ENCODE data around the gene PDZD8.

PDZD8 gene

GRCh38 chr10:117391436-117392205 is 16.4 kb upstream of the PDZD8 start:
- no peak for DNase-seq (ENCODE audit: low spot score)

GRCh38 chr10:117390420-117390819 is 15.2 kb upstream of the PDZD8 start:
- no peak for DNase-seq (ENCODE audit: low spot score)

GRCh38 chr10:117386805-117387204 is 11.6 kb upstream of the PDZD8 start:
- DNase-seq (ENCODE audit: low spot score): no peak

- no peak for DNase-seq (ENCODE audit: low spot score)
Observed at GRCh38 chr10:117382861-117383260, 7.6 kb upstream of the PDZD8 start.

DNA sequence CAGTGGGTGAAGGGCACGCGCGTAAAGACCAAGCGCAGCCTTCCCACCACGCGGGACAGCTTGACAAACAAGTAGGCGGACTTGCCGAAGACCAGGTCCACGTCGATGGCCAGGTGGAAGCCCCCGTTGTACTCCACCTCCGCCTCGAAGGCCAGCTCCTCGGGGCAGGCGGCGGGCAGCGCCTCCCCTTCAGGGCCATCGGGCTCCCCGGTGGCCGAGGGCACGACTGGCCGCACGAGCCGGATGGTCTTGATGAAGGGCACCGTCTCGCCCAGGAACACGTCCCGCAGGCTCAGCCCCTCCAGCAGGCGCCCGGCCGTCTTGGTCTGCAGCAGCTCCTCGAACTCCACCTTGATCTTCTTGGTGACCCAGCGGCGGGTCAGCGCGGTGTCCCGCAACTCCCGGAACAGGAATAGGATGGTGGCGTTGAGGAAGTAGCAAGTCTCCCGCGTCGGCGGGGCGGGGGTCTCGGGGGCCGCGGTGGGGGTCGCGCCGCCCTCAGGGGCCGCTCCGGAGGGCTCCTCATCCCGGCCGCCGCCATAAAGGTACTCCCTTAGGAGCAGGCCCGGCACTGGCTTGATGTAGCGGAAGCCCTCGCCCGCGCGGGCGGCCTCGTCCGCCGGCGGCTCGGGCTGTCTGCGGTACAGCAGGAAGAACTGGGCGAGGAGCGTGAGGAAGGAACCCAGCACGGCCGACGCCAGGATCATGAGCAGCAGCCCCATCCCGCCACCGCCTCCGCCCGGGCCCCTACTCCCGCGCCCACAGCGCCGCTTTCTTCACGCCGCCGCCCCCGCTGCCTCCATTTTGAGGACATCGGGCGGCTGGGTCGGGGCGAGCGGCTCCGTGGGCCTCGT is 507 bp downstream of the PDZD8 start:
- peak; percentile 55 for DNase-seq (ENCODE audit: low spot score)

DNA sequence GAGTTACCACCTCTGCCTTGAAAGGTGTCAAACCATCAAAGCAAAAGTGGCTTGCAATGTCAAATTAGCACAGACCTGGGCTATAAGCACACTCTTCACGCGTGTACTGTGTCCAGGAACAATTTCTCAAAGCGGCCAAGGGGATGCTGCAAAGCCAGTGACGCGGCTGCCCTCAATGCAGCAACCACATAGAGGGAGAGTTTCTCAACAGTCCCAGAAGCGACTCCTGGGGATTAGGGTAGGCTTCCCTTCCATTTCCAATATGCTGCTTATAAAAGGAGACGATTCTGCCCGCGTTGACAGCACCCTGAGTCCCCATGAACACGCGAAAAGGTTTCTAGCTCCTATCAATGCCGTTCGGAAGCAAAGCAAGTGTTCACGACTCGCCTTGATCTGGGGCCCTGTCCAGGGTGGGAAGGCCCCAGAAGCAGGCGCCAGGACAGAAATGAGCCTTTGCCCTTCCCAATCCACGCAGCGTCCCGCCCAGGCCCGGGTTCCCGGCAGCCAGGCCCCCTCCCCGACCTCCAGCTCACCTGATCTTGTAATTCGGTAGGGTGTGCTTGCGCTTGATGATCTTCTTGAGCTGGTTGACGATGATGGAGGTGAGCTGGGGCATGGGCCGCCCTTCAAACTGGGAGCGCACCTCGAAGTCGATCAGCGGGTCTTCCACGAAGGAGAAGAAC is 1.3 kb downstream of the PDZD8 start:
- DNase-seq (ENCODE audit: low spot score): peak; percentile 73

GRCh38 chr10:117370205-117370604 is 5.0 kb downstream of the PDZD8 start:
- DNase-seq (ENCODE audit: low spot score): peak; percentile 43

- no peak for DNase-seq (ENCODE audit: low spot score)
Observed at GRCh38 chr10:117367718-117368117, 7.5 kb downstream of the PDZD8 start.

DNA sequence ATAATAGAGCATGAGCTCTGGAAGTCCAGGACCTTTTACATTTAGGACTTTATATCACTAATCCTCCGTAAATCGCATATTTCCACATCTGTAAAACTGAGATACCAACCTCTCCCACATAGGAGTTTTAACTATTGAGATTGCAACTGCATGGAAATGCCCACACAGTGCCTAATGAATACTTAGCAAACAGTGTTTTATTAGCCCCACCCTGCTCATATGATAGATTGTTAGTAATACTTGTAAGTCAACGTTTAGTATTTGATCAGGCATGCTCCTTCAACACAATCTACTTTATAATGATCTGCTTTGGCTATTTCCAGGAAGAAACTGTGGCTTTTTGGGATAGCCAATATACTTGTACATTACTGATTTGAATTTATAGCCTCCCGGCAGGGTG is 8.5 kb downstream of the PDZD8 start:
- DNase-seq (ENCODE audit: low spot score): peak; percentile 26

GRCh38 chr10:117365612-117366011 is 9.6 kb downstream of the PDZD8 start:
- peak; percentile 21 for DNase-seq (ENCODE audit: low spot score)

- DNase-seq (ENCODE audit: low spot score): peak; percentile 27
Observed at GRCh38 chr10:117364110-117364960, 10.9 kb downstream of the PDZD8 start.

- DNase-seq (ENCODE audit: low spot score): no peak
Observed at GRCh38 chr10:117363028-117363427, 12.2 kb downstream of the PDZD8 start.

GRCh38 chr10:117362313-117362712 is 12.9 kb downstream of the PDZD8 start:
- peak; percentile 18 for DNase-seq (ENCODE audit: low spot score)

- DNase-seq (ENCODE audit: low spot score): peak; percentile 32
Observed at GRCh38 chr10:117360994-117361667, 14.1 kb downstream of the PDZD8 start.

- no peak for DNase-seq (ENCODE audit: low spot score)
Observed at GRCh38 chr10:117360016-117360415, 15.2 kb downstream of the PDZD8 start.

GRCh38 chr10:117355072-117355471 is 20.2 kb downstream of the PDZD8 start:
- DNase-seq (ENCODE audit: low spot score): no peak

DNA sequence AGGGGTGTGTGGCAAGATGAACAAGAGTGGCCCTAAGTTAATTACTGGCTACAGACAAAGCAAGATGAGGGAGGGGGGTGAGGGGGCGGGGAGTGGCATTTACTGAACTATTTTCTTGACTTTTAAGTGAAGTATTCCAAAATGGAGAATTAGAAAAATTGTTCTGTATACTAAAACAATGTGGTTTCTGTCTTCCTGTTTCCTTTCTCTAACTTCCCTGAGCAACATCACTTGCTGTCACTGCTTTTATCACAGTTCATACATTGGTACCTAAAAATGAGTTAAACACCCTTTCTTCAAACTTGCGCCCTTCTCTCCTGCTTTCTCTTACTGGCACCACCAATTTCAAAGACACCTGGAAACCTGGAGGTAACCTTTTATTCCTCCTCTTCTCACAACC is 21.6 kb downstream of the PDZD8 start:
- no peak for DNase-seq (ENCODE audit: low spot score)

DNA sequence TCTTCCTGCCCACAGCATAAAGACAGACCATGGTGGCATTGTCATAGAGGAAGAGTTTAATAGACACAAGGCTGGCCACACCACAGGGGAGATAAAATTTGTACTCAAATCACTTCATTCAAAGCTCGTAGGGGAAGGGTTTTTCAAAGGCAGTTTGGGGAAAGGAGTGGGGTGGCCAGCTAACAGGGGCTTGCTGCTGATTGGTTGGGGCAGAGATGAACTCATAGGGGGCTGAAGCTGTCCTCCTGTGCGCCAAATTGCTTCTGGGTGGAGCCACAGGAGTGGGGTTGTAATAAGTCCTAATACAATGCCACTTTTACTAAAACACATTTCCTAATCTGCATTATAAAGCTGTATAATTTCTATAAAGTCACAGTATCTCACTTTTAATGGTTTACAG is 22.5 kb downstream of the PDZD8 start:
- no peak for DNase-seq (ENCODE audit: low spot score)

DNA sequence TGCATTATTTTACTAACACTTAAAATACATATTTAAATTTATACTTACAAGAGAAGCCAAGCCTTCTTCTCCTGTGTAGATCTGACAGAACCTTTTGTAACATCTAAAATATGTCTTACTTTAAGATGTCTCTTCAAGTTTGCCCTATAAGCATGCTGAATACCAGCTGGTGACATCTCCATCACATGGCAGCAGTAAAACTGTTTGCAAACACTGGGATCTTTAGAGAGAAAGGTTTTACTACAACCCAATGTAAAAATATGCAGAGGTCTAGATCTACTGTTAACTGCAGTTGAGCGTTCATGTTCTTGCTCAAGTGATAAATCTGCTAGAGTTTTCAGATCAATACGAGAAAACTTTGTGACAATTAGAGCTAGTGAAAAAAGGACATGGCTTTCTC is 23.2 kb downstream of the PDZD8 start:
- no peak for DNase-seq (ENCODE audit: low spot score)

- no peak for DNase-seq (ENCODE audit: low spot score)
Observed at GRCh38 chr10:117351558-117351957, 23.7 kb downstream of the PDZD8 start.

- DNase-seq (ENCODE audit: low spot score): peak; percentile 67
Observed at GRCh38 chr10:117350909-117351308, 24.3 kb downstream of the PDZD8 start.
